HG03378 (cell line): ENCODE data around the gene PPM1N.
A peak's percentile ranks its signal among the peaks of the same experiment; 100 is the strongest.

ENCODE experiments used
- ATAC-seq: cut with Tn5 transposase; IDR thresholded peaks from one replicate; pipeline ENCODE4 v1.9.1; 2021; ENCODE audit warnings: mild to moderate bottlenecking, moderate library complexity; ENCODE audit not compliant: unreplicated experiment

Gene PPM1N

GRCh38 chr19:45488708-45489107 lies 9.5 kb upstream of the PPM1N start:
- no peak for ATAC-seq

DNA sequence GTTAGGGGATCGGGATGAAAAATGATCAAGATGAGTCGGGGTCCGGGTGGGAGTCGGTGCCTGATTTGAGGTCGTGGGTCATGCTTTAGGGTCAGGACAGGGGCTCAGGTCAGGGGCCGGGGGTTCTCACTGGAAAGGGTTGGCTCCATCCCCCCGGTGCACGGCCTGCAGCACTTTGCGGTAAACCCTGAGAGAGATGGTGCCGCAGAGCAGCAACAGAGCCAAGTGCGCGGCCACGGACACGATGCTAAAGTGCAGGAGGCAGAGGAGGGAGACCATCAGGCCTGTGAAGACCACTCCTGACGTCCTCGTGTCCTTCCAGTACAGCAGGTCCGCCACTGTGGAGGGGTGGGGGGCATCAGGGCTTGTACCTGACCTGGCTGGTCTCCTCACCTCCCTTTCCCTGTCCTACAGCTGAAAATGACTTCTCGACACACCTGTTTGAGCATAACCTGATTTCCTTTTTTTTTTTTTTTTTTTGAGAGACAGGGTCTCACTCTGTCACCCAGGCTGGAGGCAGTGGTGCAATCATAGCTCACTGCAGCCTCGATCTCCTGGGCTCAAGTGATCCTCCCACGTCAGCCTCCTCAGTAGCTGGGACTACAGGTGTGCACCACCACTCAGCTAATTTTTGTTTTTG lies 8.9 kb upstream of the PPM1N start:
- no peak for ATAC-seq

DNA sequence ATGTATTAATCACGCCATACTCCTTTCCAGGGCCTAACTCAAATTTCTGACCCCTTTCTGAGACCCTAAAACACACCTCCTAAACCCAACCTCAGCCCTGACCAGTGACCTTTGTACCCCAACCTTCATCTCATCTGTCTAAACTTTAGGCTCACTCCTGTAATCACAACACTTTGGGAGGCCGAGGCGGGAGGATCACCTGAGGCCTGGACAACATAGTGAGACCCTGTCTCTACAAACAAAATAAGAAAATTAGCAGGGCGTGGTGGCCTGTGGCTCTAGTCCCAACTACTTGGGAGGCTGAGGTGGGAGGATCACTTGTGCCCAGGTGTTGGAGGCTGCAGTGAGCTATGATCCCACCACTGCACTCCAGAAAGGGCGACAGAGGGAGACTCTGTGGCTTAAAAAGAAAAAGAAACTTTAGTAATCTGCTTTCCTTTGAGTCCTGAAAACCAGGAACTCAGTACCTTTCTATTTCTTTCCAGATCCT lies 6.1 kb upstream of the PPM1N start:
- no peak for ATAC-seq

DNA sequence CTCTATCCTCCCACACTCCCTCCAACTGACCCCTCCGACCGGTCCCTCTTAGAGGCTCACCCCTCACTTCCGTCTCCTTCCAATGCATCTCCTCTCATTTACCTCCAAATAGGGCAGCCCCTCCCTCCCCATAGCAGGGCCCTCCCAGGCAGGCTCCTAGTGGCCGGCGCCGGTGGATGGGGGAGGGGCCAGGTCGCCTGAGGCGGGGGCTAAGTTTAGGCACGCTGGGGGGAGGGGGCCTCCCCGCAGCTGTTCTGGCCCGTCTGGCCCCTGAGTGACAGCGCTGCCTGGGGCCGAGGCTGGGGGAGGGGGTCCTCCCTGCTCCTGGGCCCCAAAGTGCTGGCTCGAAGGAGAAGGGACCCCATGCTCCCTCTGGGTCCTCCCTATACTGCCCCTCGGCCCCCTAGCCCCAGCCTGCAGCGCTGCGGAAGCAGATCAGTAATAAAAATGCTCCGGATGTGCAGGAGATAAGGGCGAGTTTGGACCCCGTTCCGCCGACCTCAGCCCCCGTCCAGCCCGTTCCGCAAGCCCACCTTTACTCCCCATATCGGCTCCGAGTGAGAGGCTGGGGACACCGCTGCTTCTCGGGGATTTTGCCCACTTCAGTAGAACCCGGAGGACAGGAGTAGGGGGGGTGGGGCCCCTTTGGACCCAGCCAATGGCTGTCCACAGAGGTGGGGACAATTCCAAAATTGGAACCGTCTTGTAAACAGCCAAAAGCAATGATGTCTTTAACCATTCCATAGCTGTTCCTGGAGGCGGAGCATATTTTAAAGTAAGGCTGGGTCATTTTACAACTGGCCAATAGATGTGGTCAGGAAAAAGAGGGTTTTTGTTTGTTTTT lies 5.4 kb upstream of the PPM1N start:
- no peak for ATAC-seq

- no peak for ATAC-seq
Measured at GRCh38 chr19:45494261-45494916, 3.9 kb upstream of the PPM1N start.

DNA sequence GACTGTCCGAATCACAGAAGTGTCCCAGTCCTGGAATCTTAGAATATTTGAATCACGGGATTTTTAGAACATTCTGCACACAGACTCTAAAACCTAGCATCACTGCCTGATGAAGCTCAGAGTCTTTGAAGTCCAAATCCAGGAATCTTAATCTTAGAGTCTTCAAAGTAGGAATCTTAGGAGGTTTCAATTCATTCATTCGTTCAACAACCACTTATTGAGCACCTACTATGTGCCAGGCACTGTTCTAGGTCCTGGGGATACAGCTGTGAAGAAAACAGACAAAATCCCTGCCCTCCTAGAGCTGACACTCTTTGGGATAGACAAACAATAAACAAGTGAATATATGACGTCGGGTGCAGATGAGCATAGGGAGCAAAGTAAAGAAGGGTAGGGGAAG lies 3.1 kb upstream of the PPM1N start:
- no peak for ATAC-seq

GRCh38 chr19:45496349-45496953 lies 1.8 kb upstream of the PPM1N start:
- ATAC-seq, result no peak

DNA sequence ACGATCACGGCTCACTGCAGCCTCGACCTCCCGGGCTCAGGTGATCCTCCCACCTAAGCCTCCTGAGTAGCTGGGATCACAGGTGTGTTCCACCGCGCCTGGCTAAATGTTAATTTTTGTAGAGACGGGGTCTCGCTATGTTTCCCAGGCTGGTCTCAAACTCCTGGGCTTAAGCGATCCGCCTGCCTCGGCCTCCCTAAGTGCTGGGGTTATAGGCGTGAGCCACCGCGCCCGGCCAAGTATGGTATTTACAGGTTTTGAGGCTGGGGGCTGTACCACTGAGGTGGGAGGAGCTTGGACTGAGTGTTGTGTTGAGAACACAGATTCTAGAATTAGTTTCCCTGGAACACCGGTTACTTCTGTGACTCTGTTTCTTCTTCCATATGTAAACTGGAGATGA lies 452 bp upstream of the PPM1N start:
- no peak for ATAC-seq

GRCh38 chr19:45499196-45500180 lies 1.2 kb downstream of the PPM1N start:
- ATAC-seq, result no peak

DNA sequence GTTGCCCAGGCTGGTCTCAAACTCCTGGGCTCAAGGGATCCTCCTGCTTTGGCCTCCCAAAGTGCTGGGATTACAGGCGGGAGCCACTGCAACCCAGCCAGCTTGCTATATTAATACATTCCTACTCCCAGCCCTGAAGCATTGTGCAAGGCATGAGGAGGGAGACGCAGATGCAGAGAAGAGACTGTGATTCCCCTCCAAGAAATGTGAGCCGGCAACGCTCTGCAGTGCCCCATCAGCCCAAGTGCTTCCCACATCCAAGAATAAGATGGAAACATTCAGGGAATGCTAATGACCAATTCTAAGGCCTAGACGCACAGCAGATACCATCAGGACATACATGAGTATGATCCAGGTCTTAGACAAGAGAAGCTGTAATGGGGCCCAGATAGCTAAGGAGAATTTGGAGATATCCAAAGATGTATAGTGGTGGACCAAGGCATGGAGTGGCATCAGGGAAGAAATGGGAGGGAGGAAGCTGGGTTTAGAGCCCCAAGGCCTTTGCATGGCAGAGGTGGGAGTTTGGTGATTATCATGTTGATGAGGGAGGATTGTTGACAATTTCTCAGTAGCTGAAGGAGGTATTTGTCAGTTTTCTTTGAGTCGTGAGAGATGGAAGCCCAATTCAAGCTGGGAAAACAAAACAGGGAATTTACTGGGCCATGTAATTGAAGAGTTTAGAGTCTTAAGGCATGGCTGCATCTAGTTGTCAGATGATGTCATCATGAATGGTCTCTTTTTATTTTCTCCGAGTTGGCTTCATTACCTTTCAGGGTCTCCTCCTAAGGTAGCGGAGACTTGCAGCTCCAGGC lies 2.9 kb downstream of the PPM1N start:
- no peak for ATAC-seq

DNA sequence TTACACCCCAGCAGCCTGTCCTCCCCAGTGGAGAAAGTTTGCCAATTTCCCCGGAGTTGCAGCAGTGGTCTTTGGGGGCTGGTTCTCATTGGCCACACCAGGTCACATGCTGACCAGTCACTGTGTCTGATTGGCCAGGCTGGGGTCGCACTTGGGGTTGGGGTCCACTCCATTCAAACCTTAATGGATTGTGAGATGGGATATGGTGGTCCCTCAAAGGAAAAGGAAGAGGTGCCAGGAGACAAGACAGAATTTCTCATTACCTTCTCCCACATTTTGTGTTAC lies 3.4 kb downstream of the PPM1N start:
- no peak for ATAC-seq

DNA sequence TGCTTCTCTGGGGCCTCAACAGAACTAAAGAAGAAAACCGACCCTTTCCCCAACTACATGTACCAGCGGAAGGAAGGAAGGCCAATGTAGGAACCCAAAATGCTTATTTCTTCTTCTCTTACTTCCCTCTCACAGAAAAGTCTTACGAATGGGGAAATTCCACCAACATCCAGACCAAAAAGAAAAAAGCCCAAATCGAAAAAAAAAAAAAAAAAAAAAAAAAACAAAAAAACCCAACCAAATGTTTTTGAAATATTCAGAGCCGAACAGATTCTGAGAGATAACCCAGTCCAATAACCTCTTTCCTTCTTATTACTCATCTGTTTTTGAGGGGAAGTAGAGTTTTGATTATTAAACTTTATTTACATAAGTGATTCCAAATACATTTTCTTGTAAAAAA lies 3.9 kb downstream of the PPM1N start:
- ATAC-seq, result no peak

- no peak for ATAC-seq
Measured at GRCh38 chr19:45503909-45504308, 5.7 kb downstream of the PPM1N start.

DNA sequence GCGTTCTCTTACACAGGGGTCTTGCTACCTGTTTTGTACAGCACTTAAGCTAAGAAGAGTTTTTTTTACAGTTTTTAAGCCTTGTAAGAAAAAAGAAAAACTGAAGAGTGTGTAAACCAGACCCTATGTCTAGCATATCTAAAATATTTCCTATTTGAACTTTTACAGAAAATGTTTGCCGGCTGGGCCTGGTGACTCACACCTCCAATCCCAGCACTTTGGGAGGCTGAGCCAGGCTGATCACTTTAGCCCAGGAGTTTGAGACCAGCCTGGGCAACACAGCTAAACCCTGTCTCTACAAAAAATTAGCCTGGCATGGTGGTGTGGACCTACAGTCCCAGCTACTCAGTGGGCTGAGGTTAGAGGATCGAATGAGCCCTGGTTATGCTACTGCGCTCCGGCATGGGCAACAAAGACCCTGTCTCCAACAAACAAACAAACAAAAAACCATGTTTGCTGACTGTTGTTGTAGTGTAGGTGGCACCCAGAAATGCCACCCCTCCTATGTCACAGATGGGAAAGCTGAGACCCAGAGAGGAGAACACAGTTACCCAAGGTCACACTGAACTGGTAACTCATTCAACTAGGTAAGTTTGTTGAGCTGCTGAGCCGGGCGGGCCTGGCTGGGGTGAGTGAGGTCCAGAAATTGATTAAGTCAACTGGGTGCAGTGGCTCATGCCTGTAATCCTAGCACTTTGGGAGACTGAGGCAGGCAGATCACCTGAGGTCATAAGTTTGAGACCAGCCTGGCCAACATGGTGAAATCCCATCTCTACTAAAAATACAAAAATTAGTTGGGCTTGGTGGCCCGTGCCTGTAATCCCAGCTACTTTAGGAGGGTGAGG lies 7.1 kb downstream of the PPM1N start:
- no peak for ATAC-seq

- no peak for ATAC-seq
Measured at GRCh38 chr19:45505996-45506245, 7.7 kb downstream of the PPM1N start.

DNA sequence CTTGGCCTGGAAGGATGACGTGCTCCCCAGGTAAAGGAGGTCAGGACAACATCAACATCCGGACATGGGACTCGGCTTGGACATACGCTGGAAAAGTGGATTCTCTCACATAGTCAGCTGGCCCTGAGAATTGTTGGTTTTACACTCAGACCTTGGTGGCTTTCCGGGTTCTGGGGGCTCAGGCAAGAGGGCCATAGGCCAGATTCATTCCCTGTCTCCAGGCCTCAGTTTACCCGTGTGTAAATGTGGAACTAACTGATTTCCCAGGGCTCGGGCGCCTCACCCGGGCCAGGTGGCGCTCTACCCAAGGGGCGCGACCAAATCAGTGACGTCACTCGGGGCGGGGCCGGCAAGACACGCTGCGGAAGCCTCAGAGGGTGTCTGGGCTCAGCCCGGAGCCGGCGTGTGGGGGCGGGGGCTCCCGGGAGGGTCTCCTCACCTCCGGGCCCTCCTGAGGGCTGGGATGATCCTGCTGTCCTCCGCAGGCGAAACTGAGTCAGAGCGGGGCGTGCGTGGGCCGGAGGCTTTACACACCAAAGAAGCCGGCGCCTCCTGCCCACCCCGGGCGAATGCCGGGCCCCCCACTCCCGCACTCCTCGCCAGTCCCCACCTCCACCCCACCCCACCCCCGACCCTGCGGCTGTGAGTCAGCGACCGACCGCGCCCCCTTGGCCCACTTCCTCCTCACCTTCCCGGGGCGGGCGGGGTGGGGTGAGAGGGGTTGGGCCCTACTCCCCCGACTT lies 8.2 kb downstream of the PPM1N start:
- peak; percentile 52 for ATAC-seq

DNA sequence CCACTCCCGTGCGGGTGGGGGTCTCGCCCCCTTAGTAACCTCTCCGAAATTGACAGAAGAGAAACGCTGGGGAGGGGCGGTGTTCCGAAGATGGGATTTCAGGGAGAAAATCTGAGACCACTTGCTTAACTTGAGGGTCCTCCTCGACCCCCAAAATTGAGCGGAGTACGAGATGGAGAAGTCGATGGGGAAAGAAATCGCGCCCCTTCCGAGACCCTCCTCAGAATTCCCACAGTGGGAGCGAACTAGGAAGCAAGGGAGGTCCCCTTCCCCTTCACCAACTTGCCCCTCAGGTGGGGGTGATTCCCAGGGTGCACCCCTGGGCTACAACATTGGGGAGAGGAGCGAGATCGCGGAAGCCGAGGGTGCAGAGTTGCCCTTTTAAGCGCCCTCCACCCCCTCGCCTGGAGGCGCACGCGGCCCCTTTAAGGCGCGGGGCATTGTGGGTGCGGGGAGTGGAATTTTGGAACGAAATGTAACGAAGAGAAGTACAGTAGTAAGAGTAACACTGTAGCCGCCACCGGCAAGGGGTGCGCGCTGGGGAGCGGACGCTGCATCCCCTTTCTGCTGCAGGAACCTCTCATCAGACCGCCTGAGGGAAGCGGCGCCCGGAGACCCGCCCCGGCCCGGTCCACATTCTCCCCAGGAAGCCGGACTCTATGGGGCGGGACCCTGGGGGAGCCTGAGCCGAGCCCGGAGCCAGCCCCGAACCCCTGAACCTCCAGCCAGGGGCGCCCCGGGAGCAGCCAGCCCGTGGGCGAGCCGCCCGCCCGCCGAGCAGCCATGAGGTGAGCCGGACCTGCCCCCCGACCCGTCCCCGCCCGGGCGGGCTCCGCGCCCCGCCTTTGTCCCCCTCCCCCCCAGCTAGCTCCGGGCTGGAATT lies 9.0 kb downstream of the PPM1N start, which contains the start of gene VASP:
Gene VASP, plus strand, starts transcription at position 491 of the 883 bp plus-strand sequence. Its CDS starts 293 bp downstream, at position 784.
- ATAC-seq, result peak; percentile 47
